A673 (cell line): Measurements from ENCODE around the gene ALDH1B1.

Experiments
- EZH2 ChIP-seq: fragments of 200-600 bp; sonication (generic); IDR thresholded peaks from 2 replicates; pipeline ENCODE4 v1.6.1; 2017; ENCODE audit warnings: borderline replicate concordance, low read depth, mild to moderate bottlenecking, mixed read lengths, antibody characterized with exemption, low read length; ENCODE audit not compliant: poor library complexity, severe bottlenecking
- TF ChIP-seq, protein P1 (sequence below): fragments of 300-800, 200-600 bp; sonication (generic); conservative IDR thresholded peaks from 2 replicates; pipeline ENCODE4 v1.5.1; 2017; ENCODE audit warnings: low read depth, mild to moderate bottlenecking, antibody characterized with exemption, low read length, moderate library complexity, mixed read lengths

DNA sequence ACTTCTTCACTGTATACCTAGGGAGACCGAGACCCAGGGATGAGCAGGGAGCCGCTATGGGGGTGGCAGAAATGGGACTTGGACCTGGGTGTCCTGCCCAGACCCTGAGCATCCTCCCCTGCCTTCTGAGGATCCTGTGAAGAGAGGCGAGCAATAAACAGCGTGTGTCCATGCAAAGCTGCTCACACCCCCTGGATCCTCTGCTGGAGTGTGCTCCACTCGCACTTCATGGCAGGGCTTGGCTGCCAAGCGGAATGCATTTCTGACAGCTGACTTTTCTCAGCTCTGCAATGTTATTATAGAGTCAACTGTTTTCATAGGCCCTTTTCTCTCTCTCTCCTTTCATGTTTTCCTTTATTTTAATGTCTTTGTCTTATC, 31.0 kb upstream of the ALDH1B1 start:
- TF ChIP-seq, protein P1, sequence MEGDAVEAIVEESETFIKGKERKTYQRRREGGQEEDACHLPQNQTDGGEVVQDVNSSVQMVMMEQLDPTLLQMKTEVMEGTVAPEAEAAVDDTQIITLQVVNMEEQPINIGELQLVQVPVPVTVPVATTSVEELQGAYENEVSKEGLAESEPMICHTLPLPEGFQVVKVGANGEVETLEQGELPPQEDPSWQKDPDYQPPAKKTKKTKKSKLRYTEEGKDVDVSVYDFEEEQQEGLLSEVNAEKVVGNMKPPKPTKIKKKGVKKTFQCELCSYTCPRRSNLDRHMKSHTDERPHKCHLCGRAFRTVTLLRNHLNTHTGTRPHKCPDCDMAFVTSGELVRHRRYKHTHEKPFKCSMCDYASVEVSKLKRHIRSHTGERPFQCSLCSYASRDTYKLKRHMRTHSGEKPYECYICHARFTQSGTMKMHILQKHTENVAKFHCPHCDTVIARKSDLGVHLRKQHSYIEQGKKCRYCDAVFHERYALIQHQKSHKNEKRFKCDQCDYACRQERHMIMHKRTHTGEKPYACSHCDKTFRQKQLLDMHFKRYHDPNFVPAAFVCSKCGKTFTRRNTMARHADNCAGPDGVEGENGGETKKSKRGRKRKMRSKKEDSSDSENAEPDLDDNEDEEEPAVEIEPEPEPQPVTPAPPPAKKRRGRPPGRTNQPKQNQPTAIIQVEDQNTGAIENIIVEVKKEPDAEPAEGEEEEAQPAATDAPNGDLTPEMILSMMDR: no peak
- TF ChIP-seq EZH2: no peak
